HPDE6-E6E7 (cell line): ENCODE measurements around the gene MED13L.
"Not testable (repeated sequence)": the region's sequence is repeated elsewhere in the genome, so short reads cannot be mapped to it uniquely, and the experiment has no call there.

Experiments used
- DNase-seq: peaks from one replicate; pipeline ENCODE4 v3.0.0; 2011; ENCODE audit warnings: missing footprints; ENCODE audit errors: extremely low spot score

MED13L gene

GRCh38 chr12:116055895-116056607, 221.4 kb downstream of the MED13L start:
- DNase-seq, result no peak

GRCh38 chr12:116054280-116054679, 223.2 kb downstream of the MED13L start:
- no peak for DNase-seq

- DNase-seq, result no peak
Measured at GRCh38 chr12:116053479-116054200, 223.9 kb downstream of the MED13L start.

- no peak for DNase-seq
Measured at GRCh38 chr12:116050275-116050674, 227.2 kb downstream of the MED13L start.

- DNase-seq, result no peak
Measured at GRCh38 chr12:116048879-116049278, 228.6 kb downstream of the MED13L start.

GRCh38 chr12:116046039-116046438, 231.5 kb downstream of the MED13L start:
- DNase-seq, result no peak

- DNase-seq, result no peak
Measured at GRCh38 chr12:116045150-116045549, 232.3 kb downstream of the MED13L start.

- no peak for DNase-seq
Measured at GRCh38 chr12:116043659-116044535, 233.6 kb downstream of the MED13L start.

GRCh38 chr12:116040402-116040801, 237.1 kb downstream of the MED13L start:
- no peak for DNase-seq

GRCh38 chr12:116039081-116039480, 238.4 kb downstream of the MED13L start:
- no peak for DNase-seq

- DNase-seq, result no peak
Measured at GRCh38 chr12:116037941-116038837, 239.3 kb downstream of the MED13L start.

- DNase-seq, result no peak
Measured at GRCh38 chr12:116033765-116034164, 243.7 kb downstream of the MED13L start.

- DNase-seq, result not testable (repeated sequence)
Measured at GRCh38 chr12:116031624-116032023, 245.9 kb downstream of the MED13L start.

- no peak for DNase-seq
Measured at GRCh38 chr12:116028619-116029018, 248.9 kb downstream of the MED13L start.

- DNase-seq, result no peak
Measured at GRCh38 chr12:116027551-116027821, 250.0 kb downstream of the MED13L start.

GRCh38 chr12:116026768-116027550, 250.5 kb downstream of the MED13L start:
- no peak for DNase-seq

GRCh38 chr12:116026346-116026745, 251.1 kb downstream of the MED13L start:
- DNase-seq, result no peak

GRCh38 chr12:116024769-116025168, 252.7 kb downstream of the MED13L start:
- no peak for DNase-seq

GRCh38 chr12:116019415-116019814, 258.1 kb downstream of the MED13L start:
- DNase-seq, result no peak

GRCh38 chr12:116018282-116018681, 259.2 kb downstream of the MED13L start:
- DNase-seq, result no peak

- peak; percentile 17 for DNase-seq
Measured at GRCh38 chr12:116015525-116015924, 262.0 kb downstream of the MED13L start.
